Gastrocnemius medialis (tissue), 4 donors: ENCODE data around the gene DCT. TPM values are rescaled to one million over a fixed set of nuclear protein-coding genes. Genes with fewer than 3 reads are reported as not detected.
"Not testable (repeated sequence)": the region's sequence is repeated elsewhere in the genome, so short reads cannot be mapped to it uniquely, and the experiment has no call there.

Experiments used
- ATAC-seq, 2 donors: fragments of 150-250 bp; one replicate each; pipeline ENCODE4 v1.9.1; 2016
- DNase-seq, 2 donors: peaks; one replicate each; pipeline ENCODE4 v3.0.0-alpha.2; 2019
- H3K27ac ChIP-seq, 4 donors: fragments of 200-600 bp; sonication (generic); 1 replicate in 1 of 4; 2 replicates in 3 of 4; pipeline ENCODE4 v1.5.1; 2016 to 2018; ENCODE audit warnings: mild to moderate bottlenecking in 2 of 4, moderate library complexity in 1 of 4
- H3K27me3 ChIP-seq, 3 donors: fragments of 200-600 bp; sonication (generic) in 2 of 3; 1 replicate in 1 of 3; 2 replicates in 2 of 3; pipeline versions ENCODE4 v1.5.1 to v1.6.0; 2016 to 2019; ENCODE audit warnings: mild to moderate bottlenecking in 1 of 3, moderate library complexity in 1 of 3
- H3K36me3 ChIP-seq, 2 donors: fragments of 200-600 bp; sonication (generic) in 1 of 2; one replicate each; pipeline ENCODE4 v1.5.1; 2017 to 2018
- H3K4me1 ChIP-seq, 2 donors: fragments of 200-600 bp; sonication (generic) in 1 of 2; one replicate each; pipeline ENCODE4 v1.5.1; 2016 to 2017; ENCODE audit warnings: mild to moderate bottlenecking in 2 of 2
- H3K4me3 ChIP-seq, 4 donors: fragments of 200-600 bp; sonication (generic) in 3 of 4; 1 replicate in 1 of 4; 2 replicates in 3 of 4; pipeline ENCODE4 v1.5.1; 2016 to 2019; ENCODE audit warnings: mild to moderate bottlenecking in 2 of 4
- H3K9me3 ChIP-seq, 3 donors: fragments of 200-600 bp; sonication (generic) in 2 of 3; 1 replicate in 1 of 3; 2 replicates in 2 of 3; pipeline ENCODE4 v1.5.1; 2016 to 2019
- POLR2A ChIP-seq, 2 donors: fragments of 450-650 bp; IDR thresholded peaks; one replicate each; pipeline ENCODE4 v1.6.1; 2017; ENCODE audit warnings: antibody characterized with exemption in 2 of 2, mild to moderate bottlenecking in 2 of 2, moderate library complexity in 2 of 2
- in situ Hi-C, 4 donors: fragments of 200-750 bp; cut with MboI; loops; one replicate each; pipeline versions ENCODE4 v1.15.0 to v1.8.0; 2017; ENCODE audit warnings: low sequenced_read_pairs in 4 of 4
- intact Hi-C: fragments of 100-400 bp; cut with DNase I; formaldehyde crosslinking; loops from one replicate; pipeline ENCODE4 v1.15.1; 2023; ENCODE audit warnings: low total_unique reads
- total RNA-seq, 4 donors: library from RNA; depleted of rRNA; stranded (reverse); fragments of >200 nt; gene quantifications; one replicate each; pipeline versions ENCODE4 v1.1.0 to v1.2.3, GENCODE V29; 2016
- TF ChIP-seq, protein P1 (sequence below), 5 experiments: fragments of 450-650 bp in 3 of 5; fragments of 200-600 bp in 2 of 5; sonication (generic) in 2 of 5; IDR thresholded peaks in 4 of 5; conservative IDR thresholded peaks in 1 of 5; 1 replicate in 4 of 5; 2 replicates in 1 of 5; pipeline ENCODE4 v1.5.1; 2016 to 2019; ENCODE audit warnings: antibody characterized with exemption in 5 of 5, mild to moderate bottlenecking in 3 of 5, moderate library complexity in 3 of 5

DCT gene
- total RNA-seq: under 1 TPM in 3 of 4 donors, not detected in 1; 0.10 to 0.71 (median 0.16) TPM

DNA sequence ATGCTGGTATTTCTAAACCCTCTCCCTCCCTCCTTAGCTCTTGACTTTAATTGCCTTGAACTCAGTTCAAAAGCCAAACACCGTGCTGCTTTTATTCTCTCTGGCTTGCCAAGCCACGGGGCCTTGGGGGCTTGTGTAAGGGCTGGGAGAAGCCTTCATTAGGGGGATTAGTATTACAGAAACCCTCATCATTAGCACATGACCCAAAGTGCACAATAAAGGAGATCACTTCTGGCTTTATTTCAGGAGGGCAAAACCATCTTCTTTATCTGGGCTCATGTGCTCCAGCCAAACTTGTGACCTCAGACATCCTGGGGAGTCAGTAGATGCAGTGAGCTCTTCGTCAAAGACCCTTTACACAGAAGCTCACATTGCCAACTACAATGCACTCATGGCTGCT, at the start of gene DCT:
Gene DCT, minus strand, starts transcription at position 67 of the 400 bp plus-strand sequence. CDS start 427 bp downstream, outside the sequence.
- DNase-seq (no peak), ATAC-seq (no peak)
- peak within 1 kb of the TSS in 2 of 4 donors; percentile 31 to 42 for H3K27ac ChIP-seq
- H3K4me1 ChIP-seq: no peaks in the 10 kb centered on the region
- no peaks in the 10 kb centered on the region for H3K9me3 ChIP-seq
- no peaks in the 10 kb centered on the region for H3K36me3 ChIP-seq
- intact Hi-C loops (no loop called here), in situ Hi-C loops (no loop called here)
- TF ChIP-seq POLR2A (IDR thresholded peaks at IDR 0.05): no peak
- TF ChIP-seq, protein P1, sequence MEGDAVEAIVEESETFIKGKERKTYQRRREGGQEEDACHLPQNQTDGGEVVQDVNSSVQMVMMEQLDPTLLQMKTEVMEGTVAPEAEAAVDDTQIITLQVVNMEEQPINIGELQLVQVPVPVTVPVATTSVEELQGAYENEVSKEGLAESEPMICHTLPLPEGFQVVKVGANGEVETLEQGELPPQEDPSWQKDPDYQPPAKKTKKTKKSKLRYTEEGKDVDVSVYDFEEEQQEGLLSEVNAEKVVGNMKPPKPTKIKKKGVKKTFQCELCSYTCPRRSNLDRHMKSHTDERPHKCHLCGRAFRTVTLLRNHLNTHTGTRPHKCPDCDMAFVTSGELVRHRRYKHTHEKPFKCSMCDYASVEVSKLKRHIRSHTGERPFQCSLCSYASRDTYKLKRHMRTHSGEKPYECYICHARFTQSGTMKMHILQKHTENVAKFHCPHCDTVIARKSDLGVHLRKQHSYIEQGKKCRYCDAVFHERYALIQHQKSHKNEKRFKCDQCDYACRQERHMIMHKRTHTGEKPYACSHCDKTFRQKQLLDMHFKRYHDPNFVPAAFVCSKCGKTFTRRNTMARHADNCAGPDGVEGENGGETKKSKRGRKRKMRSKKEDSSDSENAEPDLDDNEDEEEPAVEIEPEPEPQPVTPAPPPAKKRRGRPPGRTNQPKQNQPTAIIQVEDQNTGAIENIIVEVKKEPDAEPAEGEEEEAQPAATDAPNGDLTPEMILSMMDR (IDR thresholded peaks at IDR 0.05 in 4 of 5, conservative IDR thresholded peaks at IDR 0.05 in 1 of 5): no peak
- H3K4me3 ChIP-seq: no peak within 1 kb of the TSS
- H3K27me3 ChIP-seq: no peaks in the 10 kb centered on the region

- in situ Hi-C loops, H3K9me3 ChIP-seq, intact Hi-C loops, H3K36me3 ChIP-seq, ATAC-seq, DNase-seq, H3K4me3 ChIP-seq, H3K27me3 ChIP-seq, H3K4me1 ChIP-seq, H3K27ac ChIP-seq: not testable (repeated sequence)
These were observed 47.5 kb upstream of the DCT start for GRCh38 chr13:94526956-94527355.

DNA sequence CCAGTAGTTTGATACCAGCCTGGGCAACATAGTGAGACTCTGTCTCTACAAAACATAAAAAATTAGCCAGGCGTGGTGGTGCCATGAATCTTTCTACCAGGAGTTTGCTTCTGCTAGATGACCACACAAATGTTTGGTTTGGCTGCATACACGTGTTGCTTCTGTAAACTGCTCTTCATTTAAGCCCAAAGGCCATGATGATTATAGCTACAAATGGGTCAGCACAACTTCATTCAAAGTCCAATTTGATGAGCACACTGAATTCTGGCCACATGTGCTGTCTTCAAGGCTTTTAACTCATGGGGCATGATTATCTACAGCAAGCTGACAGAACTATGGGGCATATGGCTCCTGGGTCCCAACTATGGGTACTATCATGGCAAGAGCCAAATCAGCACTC, 46.3 kb upstream of the DCT start:
- H3K27ac ChIP-seq: no peak overlapping the region
- H3K36me3 ChIP-seq: no peaks in the 10 kb centered on the region
- TF ChIP-seq, protein P1 (IDR thresholded peaks at IDR 0.05 in 4 of 5, conservative IDR thresholded peaks at IDR 0.05 in 1 of 5): no peak
- no peak for TF ChIP-seq POLR2A (IDR thresholded peaks at IDR 0.05)
- intact Hi-C loops (no loop called here), in situ Hi-C loops (no loop called here)
- H3K4me1 ChIP-seq: no peaks in the 10 kb centered on the region
- DNase-seq (no peak), ATAC-seq (no peak)
- no peak overlapping the region for H3K4me3 ChIP-seq
- no peaks in the 10 kb centered on the region for H3K9me3 ChIP-seq
- H3K27me3 ChIP-seq: no peaks in the 10 kb centered on the region

GRCh38 chr13:94524407-94524806, 44.9 kb upstream of the DCT start:
- DNase-seq (no peak), ATAC-seq (no peak)
- no peak overlapping the region for H3K27ac ChIP-seq
- H3K4me3 ChIP-seq: no peak overlapping the region
- intact Hi-C loops: no loop called here
- TF ChIP-seq, protein P1 (IDR thresholded peaks at IDR 0.05 in 4 of 5, conservative IDR thresholded peaks at IDR 0.05 in 1 of 5): no peak
- no peak for TF ChIP-seq POLR2A (IDR thresholded peaks at IDR 0.05)
- H3K4me1 ChIP-seq: no peaks in the 10 kb centered on the region
- H3K27me3 ChIP-seq: no peaks in the 10 kb centered on the region
- no peaks in the 10 kb centered on the region for H3K9me3 ChIP-seq
- no peaks in the 10 kb centered on the region for H3K36me3 ChIP-seq
- in situ Hi-C loops: no loop called here

GRCh38 chr13:94520001-94520400, 40.5 kb upstream of the DCT start:
- Histone ChIP-seq H3K27ac (no peak overlapping the region), H3K4me3 (no peak overlapping the region), H3K36me3 (no peaks in the 10 kb centered on the region), H3K9me3 (no peaks in the 10 kb centered on the region), H3K27me3 (no peaks in the 10 kb centered on the region), H3K4me1 (no peaks in the 10 kb centered on the region)
- DNase-seq (no peak), ATAC-seq (no peak)
- in situ Hi-C loops: no loop called here
- TF ChIP-seq, protein P1 (IDR thresholded peaks at IDR 0.05 in 4 of 5, conservative IDR thresholded peaks at IDR 0.05 in 1 of 5): no peak
- no peak for TF ChIP-seq POLR2A (IDR thresholded peaks at IDR 0.05)
- intact Hi-C loops: no loop called here
